Measurements from ENCODE around the gene C11orf68. TPM values are rescaled to one million over a fixed set of nuclear protein-coding genes. Genes with fewer than 3 reads are reported as not detected.
A peak's percentile ranks its signal among the peaks of the same experiment; 100 is the strongest.

The C11orf68 gene
- total and polyA plus RNA-seq, 2 of the 8 experiments (the other 6 are each of a cell fraction or from before 2014, with no cell fraction given) = 24.0 to 51.2 TPM

GRCh38 chr11:65884716-65885092, 34.2 kb downstream of the C11orf68 start (continued):
- TF ChIP-seq CHD7 (IDR thresholded peaks at IDR 0.05; ENCODE audit: insufficient replicate concordance, low read length) (no peak), SIN3A (conservative IDR thresholded peaks at IDR 0.05 in 1 of 2, IDR thresholded peaks at IDR 0.05 in 1 of 2; ENCODE audit: low read depth in 1 of 2, low read length in 2 of 2) (peak; percentile 43 to 82; a peak in 1 of 4 replicates), CTCF (IDR thresholded peaks at IDR 0.05; ENCODE audit: control extremely low read depth in 1 of 3, insufficient read depth in 1 of 3, low read depth in 1 of 3, low read length in 3 of 3) (peak in 2 of 3 experiments; percentile 99 to 100; a peak in 3 of 4 replicates), CBX5 (IDR thresholded peaks at IDR 0.05; ENCODE audit: low read depth, low read length) (no peak), GABPA (IDR thresholded peaks at IDR 0.05; ENCODE audit: borderline replicate concordance, insufficient read depth, low read length) (peak; percentile 59; the same call in 1 of the 2 replicates), KDM1A (IDR thresholded peaks at IDR 0.05; ENCODE audit: borderline replicate concordance, low read length) (no peak), RAD21 (IDR thresholded peaks at IDR 0.05 in 1 of 2, conservative IDR thresholded peaks at IDR 0.05 in 1 of 2; ENCODE audit: low read depth in 2 of 2, low read length in 2 of 2) (peak; percentile 81 to 91), YY1 (IDR thresholded peaks at IDR 0.05; ENCODE audit: low read depth, low read length) (peak; percentile 87)
